Measurements from ENCODE around the gene TSPAN8.

Gene TSPAN8

GRCh38 chr12:71190822-71191221 lies 33.0 kb upstream of the TSPAN8 start:
- Histone ChIP-seq H3K36me3 (ENCODE audit: control insufficient read depth in 1 of 2, insufficient read depth in 2 of 2, low read length in 2 of 2) (no peaks in the 10 kb centered on the region), H4K8ac (ENCODE audit: low read depth, low read length) (no peak overlapping the region), H3K4me2 (ENCODE audit: low read length) (no peak overlapping the region), H3K9ac (ENCODE audit: low read length) (no peak overlapping the region), H3K79me1 (ENCODE audit: low read length) (no peaks in the 10 kb centered on the region), H3K14ac (ENCODE audit: low read length) (no peak overlapping the region), H3K18ac (ENCODE audit: low read length) (no peak overlapping the region), H2BK5ac (ENCODE audit: low read depth, low read length, poor library complexity) (no peak overlapping the region), H2BK120ac (ENCODE audit: insufficient read depth, low read length, poor library complexity) (no peak overlapping the region), H3K4ac (ENCODE audit: low read depth, low read length) (no peak overlapping the region), H2AFZ (ENCODE audit: insufficient read depth, low read length, poor library complexity) (no peak overlapping the region), H3K79me2 (ENCODE audit: control insufficient read depth, insufficient read depth, low read length, poor library complexity) (no peaks in the 10 kb centered on the region), H3K27me3 (ENCODE audit: insufficient read depth, low read length) (no peaks in the 10 kb centered on the region), H3K4me3 (ENCODE audit: low read depth, low read length) (no peak overlapping the region), H3K4me1 (ENCODE audit: control insufficient read depth in 1 of 2, insufficient read depth in 2 of 2, low read length in 2 of 2) (peaks cover 0 to 2% of the 10 kb centered on the region in 2 experiments), H3K27ac (ENCODE audit: low read depth, low read length) (no peak overlapping the region), H4K12ac (ENCODE audit: low read depth, low read length) (no peak overlapping the region), H4K91ac (ENCODE audit: low read depth, low read length) (no peak overlapping the region), H2BK12ac (ENCODE audit: low read length) (no peak overlapping the region), H3K9me3 (ENCODE audit: insufficient read depth, low read depth, low read length) (no peaks in the 10 kb centered on the region), H2AK5ac (ENCODE audit: low read length) (no peak overlapping the region), H3K23ac (ENCODE audit: low read length) (no peak overlapping the region)
- no CpG with 5 or more reads among the region's 4 CpGs for WGBS (ENCODE audit: extremely low coverage, insufficient coverage, insufficient read length)
- DNase-seq, result no peak

- WGBS (ENCODE audit: extremely low coverage, insufficient coverage, insufficient read length), result no CpG with 5 or more reads among the region's 3 CpGs
- no peaks in the 10 kb centered on the region for H3K27me3 ChIP-seq (ENCODE audit: insufficient read depth, low read length)
- H2AK5ac ChIP-seq (ENCODE audit: low read length), result no peak overlapping the region
- H3K79me1 ChIP-seq (ENCODE audit: low read length), result no peaks in the 10 kb centered on the region
- no peak overlapping the region for H3K4me2 ChIP-seq (ENCODE audit: low read length)
- no peak overlapping the region for H3K4me3 ChIP-seq (ENCODE audit: low read depth, low read length)
- no peaks in the 10 kb centered on the region for H3K36me3 ChIP-seq (ENCODE audit: control insufficient read depth in 1 of 2, insufficient read depth in 2 of 2, low read length in 2 of 2)
- H3K9me3 ChIP-seq (ENCODE audit: insufficient read depth, low read depth, low read length), result no peaks in the 10 kb centered on the region
- H2BK12ac ChIP-seq (ENCODE audit: low read length), result no peak overlapping the region
- H3K4ac ChIP-seq (ENCODE audit: low read depth, low read length), result no peak overlapping the region
- H3K23ac ChIP-seq (ENCODE audit: low read length), result no peak overlapping the region
- no peaks in the 10 kb centered on the region for H3K4me1 ChIP-seq (ENCODE audit: control insufficient read depth in 1 of 2, insufficient read depth in 2 of 2, low read length in 2 of 2)
- H3K18ac ChIP-seq (ENCODE audit: low read length), result no peak overlapping the region
- no peak for DNase-seq
- H2BK120ac ChIP-seq (ENCODE audit: insufficient read depth, low read length, poor library complexity), result no peak overlapping the region
- no peak overlapping the region for H3K14ac ChIP-seq (ENCODE audit: low read length)
- no peak overlapping the region for H3K27ac ChIP-seq (ENCODE audit: low read depth, low read length)
- no peak overlapping the region for H4K12ac ChIP-seq (ENCODE audit: low read depth, low read length)
- no peak overlapping the region for H2BK5ac ChIP-seq (ENCODE audit: low read depth, low read length, poor library complexity)
- H4K91ac ChIP-seq (ENCODE audit: low read depth, low read length), result no peak overlapping the region
- H4K8ac ChIP-seq (ENCODE audit: low read depth, low read length), result no peak overlapping the region
- no peak overlapping the region for H3K9ac ChIP-seq (ENCODE audit: low read length)
- H3K79me2 ChIP-seq (ENCODE audit: control insufficient read depth, insufficient read depth, low read length, poor library complexity), result no peaks in the 10 kb centered on the region
- H2AFZ ChIP-seq (ENCODE audit: insufficient read depth, low read length, poor library complexity), result no peak overlapping the region
Observed at GRCh38 chr12:71187379-71187778, 29.6 kb upstream of the TSPAN8 start.

- no peak overlapping the region for H2BK5ac ChIP-seq (ENCODE audit: low read depth, low read length, poor library complexity)
- no peak overlapping the region for H3K18ac ChIP-seq (ENCODE audit: low read length)
- WGBS (ENCODE audit: extremely low coverage, insufficient coverage, insufficient read length), result no CpG with 5 or more reads among the region's 5 CpGs
Observed at GRCh38 chr12:71186571-71187288, 28.9 kb upstream of the TSPAN8 start.

GRCh38 chr12:71183846-71184245 lies 26.0 kb upstream of the TSPAN8 start:
- Histone ChIP-seq H2BK12ac (ENCODE audit: low read length) (no peak overlapping the region), H3K36me3 (ENCODE audit: control insufficient read depth in 1 of 2, insufficient read depth in 2 of 2, low read length in 2 of 2) (no peaks in the 10 kb centered on the region), H3K23ac (ENCODE audit: low read length) (no peak overlapping the region), H2BK120ac (ENCODE audit: insufficient read depth, low read length, poor library complexity) (no peak overlapping the region), H2AFZ (ENCODE audit: insufficient read depth, low read length, poor library complexity) (no peak overlapping the region), H3K4me3 (ENCODE audit: low read depth, low read length) (no peak overlapping the region), H3K27me3 (ENCODE audit: insufficient read depth, low read length) (no peaks in the 10 kb centered on the region), H3K9me3 (ENCODE audit: insufficient read depth, low read depth, low read length) (no peaks in the 10 kb centered on the region), H3K4me1 (ENCODE audit: control insufficient read depth in 1 of 2, insufficient read depth in 2 of 2, low read length in 2 of 2) (no peaks in the 10 kb centered on the region), H3K18ac (ENCODE audit: low read length) (no peak overlapping the region), H3K9ac (ENCODE audit: low read length) (no peak overlapping the region), H4K8ac (ENCODE audit: low read depth, low read length) (no peak overlapping the region), H3K4me2 (ENCODE audit: low read length) (no peak overlapping the region), H2BK5ac (ENCODE audit: low read depth, low read length, poor library complexity) (no peak overlapping the region), H4K12ac (ENCODE audit: low read depth, low read length) (no peak overlapping the region), H3K79me2 (ENCODE audit: control insufficient read depth, insufficient read depth, low read length, poor library complexity) (no peaks in the 10 kb centered on the region), H3K14ac (ENCODE audit: low read length) (no peak overlapping the region), H3K79me1 (ENCODE audit: low read length) (no peaks in the 10 kb centered on the region), H4K91ac (ENCODE audit: low read depth, low read length) (no peak overlapping the region), H2AK5ac (ENCODE audit: low read length) (no peak overlapping the region), H3K4ac (ENCODE audit: low read depth, low read length) (no peak overlapping the region), H3K27ac (ENCODE audit: low read depth, low read length) (no peak overlapping the region)
- DNase-seq, result no peak

More at GRCh38 chr12:71186571-71187288, 28.9 kb upstream of the TSPAN8 start:
- Histone ChIP-seq H3K9me3 (ENCODE audit: insufficient read depth, low read depth, low read length) (no peaks in the 10 kb centered on the region), H4K12ac (ENCODE audit: low read depth, low read length) (no peak overlapping the region), H4K8ac (ENCODE audit: low read depth, low read length) (no peak overlapping the region), H3K14ac (ENCODE audit: low read length) (no peak overlapping the region), H2BK12ac (ENCODE audit: low read length) (no peak overlapping the region), H3K23ac (ENCODE audit: low read length) (no peak overlapping the region), H2AFZ (ENCODE audit: insufficient read depth, low read length, poor library complexity) (no peak overlapping the region), H3K4ac (ENCODE audit: low read depth, low read length) (no peak overlapping the region), H3K4me2 (ENCODE audit: low read length) (no peak overlapping the region), H2BK120ac (ENCODE audit: insufficient read depth, low read length, poor library complexity) (no peak overlapping the region), H3K36me3 (ENCODE audit: control insufficient read depth in 1 of 2, insufficient read depth in 2 of 2, low read length in 2 of 2) (no peaks in the 10 kb centered on the region), H3K4me3 (ENCODE audit: low read depth, low read length) (no peak overlapping the region), H3K79me1 (ENCODE audit: low read length) (no peaks in the 10 kb centered on the region), H3K27me3 (ENCODE audit: insufficient read depth, low read length) (no peaks in the 10 kb centered on the region), H3K9ac (ENCODE audit: low read length) (no peak overlapping the region), H2AK5ac (ENCODE audit: low read length) (no peak overlapping the region), H3K79me2 (ENCODE audit: control insufficient read depth, insufficient read depth, low read length, poor library complexity) (no peaks in the 10 kb centered on the region), H3K4me1 (ENCODE audit: control insufficient read depth in 1 of 2, insufficient read depth in 2 of 2, low read length in 2 of 2) (no peaks in the 10 kb centered on the region), H4K91ac (ENCODE audit: low read depth, low read length) (no peak overlapping the region), H3K27ac (ENCODE audit: low read depth, low read length) (no peak overlapping the region)
- no peak for DNase-seq

Data from trophoblast cell (in vitro differentiated cells and primary cell).